CD14-positive monocyte (primary cell): ENCODE data around the gene CACNB2. TPM values are rescaled to one million over a fixed set of nuclear protein-coding genes. Genes with fewer than 3 reads are reported as not detected.

Experiments
- DNase-seq, 3 donors: peaks; one replicate each; pipeline ENCODE4 v3.0.0-alpha.2; 2011 to 2022
- H2AFZ ChIP-seq: 2 replicates; pipeline ENCODE4 v1.6.0; 2012; ENCODE audit warnings: mild to moderate bottlenecking, low read depth, low read length, inconsistent platforms; ENCODE audit not compliant: insufficient read depth, poor library complexity, severe bottlenecking
- H3K27ac ChIP-seq, 2 donors: 1 replicate in 1 of 2; 2 replicates in 1 of 2; pipeline ENCODE4 v1.5.1; 2012 to 2013; ENCODE audit warnings: low read length in 2 of 2, control low read depth in 1 of 2, inconsistent platforms in 1 of 2, low read depth in 1 of 2, mild to moderate bottlenecking in 1 of 2
- H3K27me3 ChIP-seq, 2 donors: one replicate each; pipeline versions ENCODE4 v1.6.0 to v1.6.1; 2011 to 2013; ENCODE audit warnings: low read length in 2 of 2; ENCODE audit not compliant: control insufficient read depth in 2 of 2, insufficient read depth in 2 of 2
- H3K36me3 ChIP-seq, 2 donors: replicated peaks in 1 of 2; 1 replicate in 1 of 2; 2 replicates in 1 of 2; pipeline versions ENCODE4 v1.5.1 to v1.6.1; 2012 to 2013; ENCODE audit warnings: low read length in 2 of 2, control low read depth in 1 of 2, inconsistent platforms in 1 of 2, mild to moderate bottlenecking in 1 of 2; ENCODE audit not compliant: insufficient read depth in 2 of 2, control insufficient read depth in 1 of 2
- H3K4me1 ChIP-seq, 2 donors: 1 replicate in 1 of 2; 2 replicates in 1 of 2; pipeline versions ENCODE4 v1.5.1 to v1.6.1; 2012 to 2013; ENCODE audit warnings: low read length in 2 of 2, control low read depth in 1 of 2, inconsistent platforms in 1 of 2, mild to moderate bottlenecking in 1 of 2, moderate library complexity in 1 of 2; ENCODE audit not compliant: insufficient read depth in 2 of 2, control insufficient read depth in 1 of 2
- H3K4me2 ChIP-seq: replicated peaks from 2 replicates; pipeline ENCODE3; 2012; ENCODE audit warnings: low read length, moderate library complexity, mild to moderate bottlenecking; ENCODE audit not compliant: poor library complexity, severe bottlenecking; ENCODE audit errors: extremely low read depth
- H3K4me3 ChIP-seq, 3 experiments: fragments of 200-600 bp in 1 of 3; sonication (generic) in 1 of 3; replicated peaks in 1 of 3; 1 replicate in 2 of 3; 2 replicates in 1 of 3; pipeline ENCODE4 v1.5.1; 2011 to 2013; ENCODE audit warnings: low read length in 3 of 3, mild to moderate bottlenecking in 3 of 3, control low read depth in 2 of 3, low read depth in 2 of 3, inconsistent platforms in 1 of 3, moderate library complexity in 1 of 3
- H3K79me2 ChIP-seq: 2 replicates; pipeline ENCODE4 v1.6.0; 2012; ENCODE audit warnings: mild to moderate bottlenecking, control low read depth, inconsistent platforms, low read length, moderate library complexity; ENCODE audit not compliant: insufficient read depth
- H3K9ac ChIP-seq: 2 replicates; pipeline ENCODE4 v1.6.0; 2017; ENCODE audit warnings: low read length, mild to moderate bottlenecking; ENCODE audit not compliant: insufficient read depth, poor library complexity, severe bottlenecking
- H3K9me3 ChIP-seq, 2 donors: replicated peaks in 1 of 2; 1 replicate in 1 of 2; 2 replicates in 1 of 2; pipeline versions ENCODE4 v1.5.1 to v1.6.1; 2012 to 2013; ENCODE audit warnings: low read length in 2 of 2, control low read depth in 1 of 2; ENCODE audit not compliant: control insufficient read depth in 1 of 2, insufficient read depth in 1 of 2
- H4K20me1 ChIP-seq: 2 replicates; pipeline ENCODE4 v1.6.0; 2012; ENCODE audit warnings: mild to moderate bottlenecking, low read length, control low read depth, moderate library complexity; ENCODE audit not compliant: insufficient read depth
- H3K27ac Mint-ChIP-seq, 7 donors: one replicate each; pipeline ENCODE4 v1.8.0; 2020; ENCODE audit warnings: mild to moderate bottlenecking in 7 of 7, mixed read lengths in 7 of 7, moderate library complexity in 6 of 7, inconsistent platforms in 2 of 7
- H3K27me3 Mint-ChIP-seq, 3 donors: one replicate each; pipeline ENCODE4 v1.8.0; 2021 to 2022; ENCODE audit warnings: low read depth in 3 of 3, mild to moderate bottlenecking in 3 of 3, mixed read lengths in 3 of 3, moderate library complexity in 3 of 3, inconsistent platforms in 1 of 3
- H3K36me3 Mint-ChIP-seq, 2 donors: one replicate each; pipeline ENCODE4 v1.8.0; 2020; ENCODE audit warnings: mixed read lengths in 2 of 2, inconsistent platforms in 1 of 2, mild to moderate bottlenecking in 1 of 2
- H3K4me1 Mint-ChIP-seq: one replicate; pipeline ENCODE4 v1.8.0; 2020; ENCODE audit warnings: mild to moderate bottlenecking, mixed read lengths
- H3K4me3 Mint-ChIP-seq, 2 donors: one replicate each; pipeline ENCODE4 v1.8.0; 2020; ENCODE audit warnings: mild to moderate bottlenecking in 2 of 2, mixed read lengths in 2 of 2, moderate library complexity in 1 of 2
- H3K9me3 Mint-ChIP-seq, 7 donors: one replicate each; pipeline ENCODE4 v1.8.0; 2020 to 2022; ENCODE audit warnings: mixed read lengths in 7 of 7, mild to moderate bottlenecking in 6 of 7, moderate library complexity in 6 of 7, inconsistent platforms in 2 of 7
- WGBS: methylation state at CpG from one replicate; pipeline ENCODE4 v1.1.5; 2013; ENCODE audit warnings: missing lambda C conversion rate; ENCODE audit not compliant: insufficient coverage; 5-methylcytosine and 5-hydroxymethylcytosine counted together
- intact Hi-C, 2 donors: fragments of 100-400 bp; cut with micrococcal nuclease; formaldehyde crosslinking; loops; one replicate each; pipeline versions ENCODE4 v1.15.0 to v1.15.1; 2023
- polyA plus RNA-seq, 3 donors: library from polyadenylated mRNA; depleted of rRNA in 1 of 3; unstranded in 2 of 3; stranded (reverse) in 1 of 3; fragments of 300-500 nt in 2 of 3; fragments of >200 nt in 1 of 3; fragmentation: Illumina TruSeq in 2 of 3; gene quantifications; 1 replicate in 2 of 3; 2 replicates in 1 of 3; pipeline ENCODE4 v1.2.3, GENCODE V29; 2012 to 2021
- TF ChIP-seq, protein P1 (sequence below): fragments of 200-600 bp; IDR thresholded peaks from one replicate; pipeline ENCODE4 v1.8.0; 2022; ENCODE audit warnings: antibody characterized with exemption, mild to moderate bottlenecking

Gene CACNB2
- polyA plus RNA-seq, 3 donors, result 0.05 TPM; not detected in 2

DNA sequence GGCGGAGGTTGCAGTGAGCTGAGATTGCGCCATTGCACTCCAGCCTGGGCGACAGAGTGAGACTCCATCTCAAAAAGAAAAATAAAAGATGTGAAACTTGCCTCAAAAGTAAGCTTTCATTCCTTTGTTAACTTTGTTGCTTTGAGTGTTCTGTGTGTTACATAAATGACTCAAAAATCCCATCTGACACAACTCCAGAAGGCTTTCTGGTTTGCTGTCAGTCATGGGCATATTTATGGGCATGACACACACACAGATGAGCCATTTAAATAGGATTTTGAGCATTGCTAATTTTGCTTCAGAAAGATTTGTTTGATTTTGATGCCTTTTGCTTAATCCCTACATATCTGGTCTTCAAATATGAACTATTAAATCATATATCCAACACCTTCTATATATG, 82.6 kb downstream of the CACNB2 start:
- Mint-ChIP-seq H3K36me3 (no peaks in the 10 kb centered on the region), H3K9me3 (no peaks in the 10 kb centered on the region), H3K27me3 (peaks cover 0 to 5% (median 4%) of the 10 kb centered on the region in 3 donors), H3K27ac (no peak overlapping the region), H3K4me1 (peaks cover 7% of the 10 kb centered on the region), H3K4me3 (no peak overlapping the region)
- DNase-seq, result no peak
- Histone ChIP-seq H4K20me1 (no peaks in the 10 kb centered on the region), H3K27me3 (no peaks in the 10 kb centered on the region), H3K36me3 (no peaks in the 10 kb centered on the region), H3K27ac (no peak overlapping the region), H3K4me2 (no peak overlapping the region), H3K9me3 (no peaks in the 10 kb centered on the region), H3K9ac (no peak overlapping the region), H2AFZ (no peak overlapping the region), H3K4me3 (no peak overlapping the region), H3K79me2 (no peaks in the 10 kb centered on the region), H3K4me1 (peaks cover 1% of the 10 kb centered on the region in 2 donors)
- intact Hi-C loops, result no loop called here
- 50% methylated on average over 2 of the region's 3 CpGs for WGBS
- TF ChIP-seq, protein P1, sequence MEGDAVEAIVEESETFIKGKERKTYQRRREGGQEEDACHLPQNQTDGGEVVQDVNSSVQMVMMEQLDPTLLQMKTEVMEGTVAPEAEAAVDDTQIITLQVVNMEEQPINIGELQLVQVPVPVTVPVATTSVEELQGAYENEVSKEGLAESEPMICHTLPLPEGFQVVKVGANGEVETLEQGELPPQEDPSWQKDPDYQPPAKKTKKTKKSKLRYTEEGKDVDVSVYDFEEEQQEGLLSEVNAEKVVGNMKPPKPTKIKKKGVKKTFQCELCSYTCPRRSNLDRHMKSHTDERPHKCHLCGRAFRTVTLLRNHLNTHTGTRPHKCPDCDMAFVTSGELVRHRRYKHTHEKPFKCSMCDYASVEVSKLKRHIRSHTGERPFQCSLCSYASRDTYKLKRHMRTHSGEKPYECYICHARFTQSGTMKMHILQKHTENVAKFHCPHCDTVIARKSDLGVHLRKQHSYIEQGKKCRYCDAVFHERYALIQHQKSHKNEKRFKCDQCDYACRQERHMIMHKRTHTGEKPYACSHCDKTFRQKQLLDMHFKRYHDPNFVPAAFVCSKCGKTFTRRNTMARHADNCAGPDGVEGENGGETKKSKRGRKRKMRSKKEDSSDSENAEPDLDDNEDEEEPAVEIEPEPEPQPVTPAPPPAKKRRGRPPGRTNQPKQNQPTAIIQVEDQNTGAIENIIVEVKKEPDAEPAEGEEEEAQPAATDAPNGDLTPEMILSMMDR, result no peak

DNA sequence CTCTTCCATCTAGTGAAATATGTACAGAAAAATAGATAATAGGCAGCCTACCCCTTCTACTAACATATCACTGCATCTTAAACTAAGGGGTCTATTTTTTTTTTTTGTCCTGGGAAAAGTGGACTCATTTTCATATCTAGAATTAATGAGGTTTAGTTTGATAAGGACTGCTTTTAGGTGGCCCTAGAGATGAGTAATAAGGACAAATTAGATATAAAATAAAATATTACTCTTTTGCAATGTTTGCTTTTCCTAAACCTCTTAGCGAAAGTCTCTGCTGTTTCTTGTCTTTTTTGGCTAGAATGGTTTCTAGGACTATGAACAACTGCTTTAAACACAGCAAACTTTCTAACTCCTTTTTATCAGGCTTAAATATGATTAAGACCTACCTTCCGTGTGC, 83.7 kb downstream of the CACNB2 start:
- no CpG with 5 or more reads among the region's 2 CpGs for WGBS
- Mint-ChIP-seq H3K4me3 (no peak overlapping the region), H3K27ac (no peak overlapping the region), H3K27me3 (peaks cover 0 to 8% (median 4%) of the 10 kb centered on the region in 3 donors), H3K9me3 (peaks cover 0 to 1% (median 0%) of the 10 kb centered on the region in 7 donors), H3K4me1 (peaks cover 5% of the 10 kb centered on the region), H3K36me3 (no peaks in the 10 kb centered on the region)
- DNase-seq, result no peak
- intact Hi-C loops, result no loop called here
- no peak overlapping the region for H2AFZ ChIP-seq
- no peaks in the 10 kb centered on the region for H4K20me1 ChIP-seq
- H3K9me3 ChIP-seq, result no peaks in the 10 kb centered on the region
- H3K79me2 ChIP-seq, result no peaks in the 10 kb centered on the region
- no peak overlapping the region for H3K4me3 ChIP-seq
- TF ChIP-seq, protein P1, result no peak
- no peak overlapping the region for H3K9ac ChIP-seq
- no peaks in the 10 kb centered on the region for H3K36me3 ChIP-seq
- H3K4me2 ChIP-seq, result no peak overlapping the region
- no peak overlapping the region for H3K27ac ChIP-seq
- H3K27me3 ChIP-seq, result no peaks in the 10 kb centered on the region
- H3K4me1 ChIP-seq, result no peaks in the 10 kb centered on the region
